SK-N-SH (cell line): Measurements from ENCODE around the gene HHAT. TPM values are rescaled to one million over a fixed set of nuclear protein-coding genes. Genes with fewer than 3 reads are reported as not detected.

ENCODE experiments used
- CTCF ChIA-PET: fragments of 300-600, 350-600 bp; formaldehyde crosslinking; extraction: SDS; loops from one replicate; lab custom pipeline; 2021; lab: Yijun Ruan, JAX
- POLR2A ChIA-PET: fragments of 350-600 bp; sonication (Branson Sonifier 250); formaldehyde crosslinking; extraction: SDS; loops from one replicate; lab custom pipeline; 2020; ENCODE audit warnings: antibody characterized with exemption, inconsistent platforms; lab: Yijun Ruan, JAX
- DNase-seq: peaks from one replicate; pipeline ENCODE4 v3.0.0; 2012
- H2AFZ ChIP-seq: fragments of 200-600 bp; sonication (generic); 2 replicates; pipeline ENCODE4 v1.8.1; 2016; ENCODE audit warnings: antibody characterized with exemption, mild to moderate bottlenecking, low read depth
- H3F3A ChIP-seq: fragments of 200-600 bp; sonication (generic); replicated peaks from 2 replicates; pipeline ENCODE3; 2016; ENCODE audit warnings: antibody characterized with exemption, mild to moderate bottlenecking; ENCODE audit not compliant: insufficient read depth
- H3K27ac ChIP-seq, 2 experiments: fragments of 200-500 bp in 1 of 2; fragments of 200-600 bp in 1 of 2; sonication (Bioruptor generic) in 1 of 2; sonication (generic), shearing (Covaris generic) in 1 of 2; 2 replicates each; pipeline versions ENCODE4 v1.5.1 to v1.6.1; 2014 to 2016; ENCODE audit warnings: low read depth in 2 of 2, inconsistent platforms in 1 of 2, low read length in 1 of 2, mild to moderate bottlenecking in 1 of 2, mixed read lengths in 1 of 2
- H3K27me3 ChIP-seq: fragments of 200-600 bp; sonication (generic), shearing (Covaris generic); 2 replicates; pipeline ENCODE4 v1.6.1; 2016; ENCODE audit warnings: mixed run types; ENCODE audit not compliant: insufficient read depth
- H3K36me3 ChIP-seq, 2 experiments: fragments of 200-500 bp in 1 of 2; fragments of 200-600 bp in 1 of 2; sonication (Bioruptor generic) in 1 of 2; sonication (generic) in 1 of 2; replicated peaks in 1 of 2; 2 replicates each; pipeline versions ENCODE3 to v1.5.1; 2014 to 2016; ENCODE audit warnings: low read length in 1 of 2, mild to moderate bottlenecking in 1 of 2; ENCODE audit not compliant: insufficient read depth in 2 of 2, control insufficient read depth in 1 of 2
- H3K4me1 ChIP-seq, 2 experiments: fragments of 200-500 bp in 1 of 2; fragments of 200-600 bp in 1 of 2; sonication (Bioruptor generic) in 1 of 2; sonication (generic), shearing (Covaris generic) in 1 of 2; 2 replicates each; pipeline versions ENCODE4 v1.5.1 to v1.6.1; 2014 to 2016; ENCODE audit warnings: low read depth in 1 of 2, low read length in 1 of 2, mixed run types in 1 of 2; ENCODE audit not compliant: insufficient read depth in 2 of 2, control insufficient read depth in 1 of 2
- H3K4me2 ChIP-seq: fragments of 200-600 bp; sonication (generic), shearing (Covaris generic); 2 replicates; pipeline ENCODE4 v1.6.1; 2017; ENCODE audit warnings: mixed run types
- H3K4me3 ChIP-seq, 2 experiments: fragments of 200-500 bp in 1 of 2; fragments of 200-600 bp in 1 of 2; sonication (Bioruptor generic) in 1 of 2; sonication (generic), shearing (Covaris generic) in 1 of 2; 2 replicates each; pipeline versions ENCODE4 v1.5.1 to v1.8.1; 2014 to 2016; ENCODE audit warnings: low read depth in 2 of 2, inconsistent platforms in 1 of 2, low read length in 1 of 2, mild to moderate bottlenecking in 1 of 2, mixed read lengths in 1 of 2, moderate library complexity in 1 of 2
- H3K79me2 ChIP-seq: fragments of 200-600 bp; sonication (generic); 2 replicates; pipeline ENCODE4 v1.8.1; 2017; ENCODE audit warnings: mild to moderate bottlenecking; ENCODE audit not compliant: insufficient read depth
- H3K9ac ChIP-seq: fragments of 200-600 bp; sonication (generic); 2 replicates; pipeline ENCODE4 v1.6.1; 2017; ENCODE audit warnings: mixed run types
- H3K9me2 ChIP-seq: fragments of 200-600 bp; sonication (generic); 2 replicates; pipeline ENCODE4 v1.6.1; 2017; ENCODE audit warnings: mixed run types
- H3K9me3 ChIP-seq: fragments of 200-600 bp; sonication (generic); 2 replicates; pipeline ENCODE4 v1.6.1; 2017; ENCODE audit warnings: mixed run types, mild to moderate bottlenecking, moderate library complexity
- H4K20me1 ChIP-seq: fragments of 200-600 bp; sonication (generic); 2 replicates; pipeline ENCODE4 v1.6.1; 2017; ENCODE audit warnings: mild to moderate bottlenecking, mixed run types; ENCODE audit not compliant: insufficient read depth
- CTCF ChIP-seq: fragments of 200-600 bp; sonication (generic); IDR thresholded peaks from 2 replicates; pipeline ENCODE4 v1.6.1; 2017; ENCODE audit warnings: antibody characterized with exemption, mild to moderate bottlenecking, moderate library complexity
- FOXM1 ChIP-seq: IDR thresholded peaks from 2 replicates; pipeline ENCODE4 v1.4.0; 2012; ENCODE audit warnings: low read depth, mild to moderate bottlenecking
- GABPA ChIP-seq: IDR thresholded peaks from 2 replicates; pipeline ENCODE4 v1.4.0; 2012; ENCODE audit warnings: low read depth, mild to moderate bottlenecking
- TEAD4 ChIP-seq: IDR thresholded peaks from 2 replicates; pipeline ENCODE4 v1.4.0; 2012; ENCODE audit warnings: mild to moderate bottlenecking, borderline replicate concordance; ENCODE audit not compliant: insufficient read depth
- USF2 ChIP-seq: fragments of 150-350 bp; IDR thresholded peaks from 2 replicates; pipeline ENCODE4 v1.6.1; 2017; ENCODE audit warnings: antibody characterized with exemption, low read length, low read depth, borderline replicate concordance
- WGBS: methylation state at CpG from one replicate; pipeline ENCODE4 v1.1.6; 2017; ENCODE audit warnings: low lambda C conversion rate; 5-methylcytosine and 5-hydroxymethylcytosine counted together
- polyA plus RNA-seq, 3 experiments: library from polyadenylated mRNA; depleted of rRNA; stranded (reverse); fragments of >200 nt; gene quantifications; 2 replicates each; pipeline ENCODE4 v1.2.3, GENCODE V29; 2012
- TF ChIP-seq, protein P1 (sequence below): fragments of 150-350 bp; IDR thresholded peaks from 2 replicates; pipeline ENCODE4 v1.6.1; 2016; ENCODE audit warnings: mild to moderate bottlenecking, low read depth, low read length

HHAT gene
- polyA plus RNA-seq, 1 of the 3 experiments (the other 2 are of a cell fraction): 8.1 TPM

- ChIA-PET CTCF (interaction anchor here (0.7 to 1.9 kb wide), 2 partner anchors 27 to 435 kb away, joined by 3 to 10 read pairs; partner anchors contain the start of gene KCNH1), POLR2A (no interaction called here)
- H3K27ac ChIP-seq: no peak overlapping the region
- no peaks in the 10 kb centered on the region for H3K79me2 ChIP-seq
- H3K9ac ChIP-seq: no peak overlapping the region
- DNase-seq: no peak
- 63% methylated on average over 5 of the region's 5 CpGs for WGBS
- no peaks in the 10 kb centered on the region for H4K20me1 ChIP-seq
- no peak overlapping the region for H2AFZ ChIP-seq
- H3K9me3 ChIP-seq: no peaks in the 10 kb centered on the region
- no peaks in the 10 kb centered on the region for H3K36me3 ChIP-seq
- H3F3A ChIP-seq: no peaks in the 10 kb centered on the region
- TF ChIP-seq GABPA: no peak
- TF ChIP-seq FOXM1: no peak
- no peak for TF ChIP-seq CTCF
- TF ChIP-seq, protein P1, sequence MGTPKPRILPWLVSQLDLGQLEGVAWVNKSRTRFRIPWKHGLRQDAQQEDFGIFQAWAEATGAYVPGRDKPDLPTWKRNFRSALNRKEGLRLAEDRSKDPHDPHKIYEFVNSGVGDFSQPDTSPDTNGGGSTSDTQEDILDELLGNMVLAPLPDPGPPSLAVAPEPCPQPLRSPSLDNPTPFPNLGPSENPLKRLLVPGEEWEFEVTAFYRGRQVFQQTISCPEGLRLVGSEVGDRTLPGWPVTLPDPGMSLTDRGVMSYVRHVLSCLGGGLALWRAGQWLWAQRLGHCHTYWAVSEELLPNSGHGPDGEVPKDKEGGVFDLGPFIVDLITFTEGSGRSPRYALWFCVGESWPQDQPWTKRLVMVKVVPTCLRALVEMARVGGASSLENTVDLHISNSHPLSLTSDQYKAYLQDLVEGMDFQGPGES: no peak
- TF ChIP-seq USF2: no peak
- no peak for TF ChIP-seq TEAD4
- H3K9me2 ChIP-seq: no peaks in the 10 kb centered on the region
- H3K4me1 ChIP-seq: peaks cover 0 to 16% of the 10 kb centered on the region in 2 experiments; a peak in 1 of 4 replicates
- H3K4me3 ChIP-seq: no peak overlapping the region
- no peaks in the 10 kb centered on the region for H3K27me3 ChIP-seq
- H3K4me2 ChIP-seq: no peak overlapping the region
Measured at GRCh38 chr1:210698661-210699060, 370.0 kb downstream of the HHAT start.

DNA sequence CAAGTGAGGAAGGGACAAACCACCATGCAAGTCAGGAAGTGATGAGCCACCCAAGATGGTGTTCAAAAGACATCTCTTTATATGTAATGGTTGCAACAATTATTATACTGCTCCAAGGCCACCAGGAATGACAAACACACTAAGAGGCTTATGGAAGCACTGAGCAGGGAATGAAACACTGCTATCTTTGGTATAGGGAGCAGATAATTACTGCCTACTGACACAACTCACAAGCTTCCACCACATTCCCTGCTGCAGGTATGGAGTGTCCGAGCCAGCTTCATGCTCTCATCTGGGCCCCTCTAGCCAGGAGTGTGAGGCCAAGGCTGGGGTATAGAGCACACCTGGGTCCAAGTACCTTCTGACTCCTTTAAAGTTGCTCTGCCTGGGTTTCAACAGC lies 371.4 kb downstream of the HHAT start:
- H3K9ac ChIP-seq: no peak overlapping the region
- ChIA-PET CTCF (interaction anchor here (1.9 kb wide), 1 partner anchor 434 kb away, joined by 10 read pairs; the partner anchor contains the start of gene KCNH1), POLR2A (no interaction called here)
- H3K4me2 ChIP-seq: no peak overlapping the region
- H3K9me2 ChIP-seq: no peaks in the 10 kb centered on the region
- H3K79me2 ChIP-seq: no peaks in the 10 kb centered on the region
- WGBS: 56% methylated on average over 1 of the region's 1 CpG
- no peak overlapping the region for H3K4me3 ChIP-seq
- H4K20me1 ChIP-seq: no peaks in the 10 kb centered on the region
- no peaks in the 10 kb centered on the region for H3K27me3 ChIP-seq
- H3K27ac ChIP-seq: no peak overlapping the region
- no peaks in the 10 kb centered on the region for H3F3A ChIP-seq
- no peaks in the 10 kb centered on the region for H3K36me3 ChIP-seq
- H2AFZ ChIP-seq: no peak overlapping the region
- TF ChIP-seq FOXM1: no peak
- H3K4me1 ChIP-seq: peaks cover 0 to 27% of the 10 kb centered on the region in 2 experiments; a peak in 1 of 4 replicates
- DNase-seq: no peak
- no peaks in the 10 kb centered on the region for H3K9me3 ChIP-seq
